Activated gamma-delta T cell treated with Interleukin-2 at 50 U/mL for 16 hours (primary cell): ENCODE results near the gene ATG2A.
A peak's percentile ranks its signal among the peaks of the same experiment; 100 is the strongest.

Experiments
- DNase-seq: peaks from one replicate; pipeline ENCODE4 v3.0.0-alpha.2; 2020

ATG2A gene

DNA sequence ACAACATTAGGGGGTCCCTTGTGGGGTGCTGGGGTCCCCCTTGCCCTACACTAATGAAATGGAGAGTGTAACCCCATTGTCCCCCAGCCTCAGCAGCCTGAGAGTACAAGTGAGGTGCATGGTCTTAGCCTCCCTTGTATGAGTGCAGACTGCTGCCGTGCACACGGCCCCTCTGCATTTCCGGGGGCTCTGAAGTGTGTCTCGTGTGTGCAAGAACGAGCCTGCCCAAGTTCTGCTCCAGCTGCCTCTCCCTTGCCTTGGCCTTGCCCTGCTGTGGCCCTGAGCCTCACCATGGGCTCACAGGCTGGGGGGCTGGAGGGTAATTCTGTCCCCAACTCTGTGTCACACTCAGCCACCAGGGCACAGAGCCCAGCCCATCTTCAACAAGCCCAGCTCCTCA lies 33.4 kb downstream of the ATG2A start:
- no peak for DNase-seq

DNA sequence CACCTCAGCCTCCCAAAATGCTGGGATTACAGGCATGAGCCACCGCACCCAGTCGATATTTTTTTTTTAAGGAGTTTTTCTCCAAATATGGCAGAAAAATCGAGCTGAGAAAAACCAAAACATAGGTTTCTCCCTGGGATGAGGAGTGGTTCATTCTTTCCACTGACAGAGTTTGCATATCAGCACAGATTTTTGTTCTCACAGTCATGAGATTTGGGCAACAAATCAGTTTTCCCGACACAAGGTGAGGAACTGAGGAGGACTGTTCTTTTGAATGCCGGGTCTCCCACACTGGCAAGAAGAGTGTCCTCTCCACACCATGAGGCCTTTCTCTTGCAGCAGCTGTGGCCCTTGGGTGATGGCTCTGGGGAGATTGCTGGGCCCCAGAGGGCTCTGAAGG lies 34.8 kb downstream of the ATG2A start:
- no peak for DNase-seq

DNA sequence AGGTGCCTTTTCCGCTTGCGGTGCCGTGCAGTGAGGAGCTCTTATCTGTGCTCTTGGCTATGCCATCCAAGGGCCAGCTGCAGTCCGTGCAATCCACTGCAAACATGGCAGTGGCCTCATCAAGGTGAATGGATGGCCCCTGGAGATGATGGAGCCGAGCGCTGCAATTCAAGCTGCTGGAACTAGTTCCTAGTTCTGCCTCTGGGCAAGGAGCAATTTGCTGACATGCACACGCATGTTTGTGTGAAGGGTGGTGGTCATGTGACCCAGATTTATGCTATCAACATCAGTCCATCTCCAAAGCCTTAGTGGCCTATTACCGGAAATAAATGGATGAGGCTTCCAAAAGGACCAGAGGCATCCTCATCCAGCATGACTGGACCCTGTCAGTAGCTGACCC lies 35.5 kb downstream of the ATG2A start:
- no peak for DNase-seq

DNA sequence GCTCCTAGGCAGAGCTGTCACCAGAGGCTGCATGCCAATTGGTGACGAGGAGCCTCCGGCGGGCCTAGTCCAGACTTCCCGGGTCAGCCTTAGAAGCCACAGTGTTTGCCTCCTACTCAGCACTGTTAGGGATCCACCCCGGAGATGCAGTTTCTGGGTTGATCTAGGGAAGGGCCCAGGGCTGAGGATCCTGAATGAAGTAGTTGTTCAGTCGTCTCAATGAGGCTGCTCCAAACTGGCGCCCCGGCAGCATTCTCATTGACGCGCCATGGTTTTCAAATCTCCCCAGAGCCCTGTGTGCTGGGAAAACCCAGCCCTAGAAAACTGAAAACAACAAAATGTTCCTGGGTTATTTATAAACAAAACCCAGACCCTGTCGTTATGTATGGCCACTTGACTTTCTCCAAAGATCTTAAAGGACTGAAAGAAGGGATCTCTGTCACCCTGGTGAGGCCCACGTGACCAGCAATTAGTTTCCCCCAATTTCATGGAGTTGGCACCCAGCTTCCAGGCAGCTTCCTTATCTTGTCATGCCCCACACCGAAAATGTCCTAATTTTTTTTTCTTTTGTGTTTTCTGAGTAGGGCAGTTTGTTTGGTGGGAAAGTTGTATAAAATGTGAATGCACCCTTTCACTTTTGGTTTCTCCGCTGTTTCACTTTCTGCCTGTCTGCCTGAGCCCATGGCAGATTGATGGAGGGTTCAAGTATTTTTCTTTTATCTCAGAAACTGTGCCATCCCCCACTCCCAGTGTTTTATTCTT lies 36.6 kb downstream of the ATG2A start:
- DNase-seq, result no peak

DNA sequence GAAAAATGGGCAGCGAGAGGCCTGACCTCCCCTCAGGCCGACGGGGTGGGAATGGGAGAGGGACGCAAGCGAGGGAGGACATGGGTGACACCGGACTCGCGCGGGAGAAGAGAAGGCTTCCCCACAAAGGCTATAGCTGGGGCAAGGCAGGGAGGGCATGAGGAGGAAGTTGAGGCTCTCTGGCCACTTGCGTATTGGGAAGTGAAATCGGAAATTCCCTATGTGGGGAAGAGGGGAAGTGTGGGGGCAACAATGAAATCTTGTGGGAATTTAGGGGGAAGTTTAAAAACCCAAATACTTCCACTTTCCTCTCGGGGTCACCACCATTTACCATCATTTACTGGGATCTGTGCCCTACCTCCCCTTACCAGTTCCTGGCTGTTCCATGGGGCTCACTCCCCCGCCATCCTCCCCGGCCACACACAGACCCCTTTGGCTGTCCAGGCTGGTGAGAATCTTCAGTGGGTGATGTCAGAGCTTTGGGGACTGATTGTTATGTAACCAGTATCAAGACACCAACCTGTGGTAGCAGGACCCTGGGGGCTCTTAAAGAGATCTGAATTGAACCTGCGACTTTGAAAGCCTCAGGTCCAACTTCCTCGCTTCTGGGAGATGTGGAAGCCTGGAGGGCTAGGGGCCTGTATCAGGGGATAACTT lies 37.6 kb downstream of the ATG2A start:
- no peak for DNase-seq

DNA sequence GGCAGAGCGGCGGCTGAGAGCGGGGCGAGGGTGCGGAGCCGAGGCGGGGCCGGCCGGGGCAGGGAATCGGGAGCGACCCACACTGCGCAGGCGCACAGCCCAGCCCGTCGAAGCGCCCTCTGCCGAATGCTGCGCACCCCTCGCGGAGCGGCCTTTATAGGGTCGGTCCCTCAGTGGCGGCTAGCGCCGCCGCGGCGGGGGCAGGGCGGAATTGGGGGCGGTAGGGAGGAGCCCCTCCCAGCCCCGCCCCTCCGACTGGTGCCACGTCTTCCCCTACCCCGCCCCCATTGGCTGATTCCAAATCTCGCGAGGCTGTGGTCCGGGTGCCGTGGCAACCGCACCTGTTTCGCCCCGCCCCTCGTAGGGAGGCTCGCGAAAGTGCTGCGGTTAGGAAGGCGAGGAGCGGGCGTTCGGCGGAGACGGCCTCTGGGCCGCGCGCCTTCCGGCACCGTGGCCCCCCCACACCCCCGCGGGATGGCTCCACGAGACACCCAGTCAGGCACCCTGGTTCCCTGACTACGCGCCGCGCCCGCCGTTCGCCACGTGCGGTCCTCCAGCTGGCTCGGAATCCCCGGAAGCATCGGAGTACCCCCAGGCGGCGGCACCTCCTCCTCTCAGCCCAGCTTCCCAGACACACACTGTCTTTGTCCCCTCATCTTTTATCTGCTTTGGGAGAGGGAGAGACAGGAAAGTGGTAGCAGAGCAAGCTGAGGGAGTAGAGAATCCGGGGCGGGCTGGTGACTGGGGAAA lies 38.3 kb downstream of the ATG2A start, which contains the start of gene EHD1:
TSS of gene EHD1 (minus strand) at position 128 of the 750 bp plus-strand sequence. CDS start 157 bp downstream, outside the sequence.
- DNase-seq, result peak; percentile 100

DNA sequence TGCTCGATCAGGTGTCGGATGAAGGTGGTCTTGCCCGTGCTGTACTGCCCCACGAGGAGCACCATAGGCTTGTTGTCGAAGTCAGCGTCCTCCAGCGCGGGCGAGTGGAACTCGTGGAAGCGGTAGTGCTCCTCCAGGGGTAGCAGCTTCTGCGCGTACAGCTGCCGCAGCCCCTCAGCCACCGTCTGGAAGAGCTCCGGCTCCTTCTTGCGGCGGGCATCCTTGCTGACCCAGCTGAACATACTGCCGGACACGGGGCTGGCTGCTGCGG lies 38.9 kb downstream of the ATG2A start:
- no peak for DNase-seq

DNA sequence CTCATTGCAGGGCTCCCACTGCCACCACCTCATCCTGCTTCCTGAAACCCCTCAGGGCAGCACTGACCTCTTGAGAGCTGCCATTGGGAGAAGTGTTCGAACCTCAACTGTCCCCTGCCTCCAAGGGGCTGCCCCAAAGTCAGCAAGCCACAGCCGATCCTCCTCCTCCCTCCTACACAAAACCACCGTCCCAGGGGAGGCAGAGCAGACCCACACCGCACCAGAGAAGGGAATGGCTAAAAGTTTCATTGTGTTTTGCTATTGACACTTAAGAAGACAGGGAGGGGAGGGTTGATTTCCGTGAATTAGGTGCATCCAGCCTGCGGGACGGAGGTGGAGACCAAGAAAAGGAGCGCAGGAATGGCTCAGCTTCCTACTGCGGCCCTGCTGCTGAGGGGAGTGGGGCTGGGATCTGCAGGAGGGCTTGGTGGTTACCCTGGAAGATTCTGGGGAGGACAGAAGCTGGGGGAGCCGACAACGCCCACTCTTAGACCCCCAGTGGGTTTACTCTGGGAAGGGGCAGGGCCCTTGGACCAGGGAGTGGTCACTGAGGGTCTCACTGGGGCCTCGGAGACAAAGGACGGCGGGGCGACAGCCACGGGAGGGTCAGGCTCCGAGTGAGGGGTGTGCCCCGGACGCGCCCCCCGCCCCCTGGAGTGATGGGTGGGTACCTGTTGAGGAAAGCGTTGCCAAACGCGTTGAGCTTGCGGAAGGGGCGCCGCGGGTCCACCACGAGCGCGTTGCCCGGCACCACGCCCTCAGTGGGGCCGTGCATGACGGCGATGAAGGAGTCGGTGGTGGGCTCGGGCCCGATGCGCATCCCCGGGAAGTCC lies 39.4 kb downstream of the ATG2A start:
- no peak for DNase-seq

DNA sequence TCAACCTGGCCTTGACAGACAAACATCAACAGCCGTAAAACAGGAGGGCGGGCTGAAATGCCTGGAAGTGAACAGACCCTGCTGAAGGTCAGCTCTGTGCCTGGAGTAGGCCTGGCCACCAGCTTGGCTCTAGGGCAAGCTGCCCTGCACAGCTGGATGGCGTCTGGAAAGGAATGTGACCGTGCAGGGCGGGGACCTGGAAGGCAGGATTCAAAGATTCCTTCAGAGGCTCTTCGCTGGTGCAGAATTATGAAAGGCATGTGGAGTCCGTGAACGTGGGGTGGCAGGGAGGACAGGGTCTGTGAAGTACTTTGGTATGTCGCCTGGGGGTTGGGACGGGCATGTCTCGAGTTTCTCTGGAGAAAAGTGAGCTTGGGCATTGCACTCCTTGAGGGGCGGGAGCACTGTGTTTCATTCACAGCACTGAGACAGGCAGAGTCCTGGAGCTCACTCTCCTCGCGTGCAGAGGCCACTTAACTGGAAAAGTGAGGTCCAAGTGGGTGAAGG lies 40.1 kb downstream of the ATG2A start:
- no peak for DNase-seq

DNA sequence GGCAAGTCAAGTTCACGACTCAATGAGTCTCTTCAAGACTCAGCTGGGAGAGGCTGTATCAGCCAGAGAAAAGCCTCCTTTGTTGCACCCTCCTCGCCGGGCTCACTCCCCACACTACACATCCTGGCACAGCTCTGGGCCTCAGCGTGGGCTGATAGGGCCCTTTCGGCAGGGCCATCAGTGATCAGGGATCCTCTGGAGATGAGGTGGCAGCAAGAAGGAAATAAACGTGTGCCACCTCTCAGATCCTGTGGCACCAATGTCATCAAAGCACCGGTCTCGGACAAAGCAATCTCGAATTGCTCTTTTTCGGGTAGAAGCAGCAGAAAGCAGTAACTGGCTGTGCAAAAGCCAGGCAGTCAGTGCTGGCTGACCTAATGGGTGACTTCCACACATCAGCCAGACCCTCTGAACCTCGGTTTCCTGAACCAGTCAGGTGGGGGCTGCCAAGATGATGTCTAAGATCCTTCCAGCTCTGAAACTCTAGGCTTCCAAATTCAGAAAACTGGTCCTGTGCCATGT lies 40.7 kb downstream of the ATG2A start:
- no peak for DNase-seq

DNA sequence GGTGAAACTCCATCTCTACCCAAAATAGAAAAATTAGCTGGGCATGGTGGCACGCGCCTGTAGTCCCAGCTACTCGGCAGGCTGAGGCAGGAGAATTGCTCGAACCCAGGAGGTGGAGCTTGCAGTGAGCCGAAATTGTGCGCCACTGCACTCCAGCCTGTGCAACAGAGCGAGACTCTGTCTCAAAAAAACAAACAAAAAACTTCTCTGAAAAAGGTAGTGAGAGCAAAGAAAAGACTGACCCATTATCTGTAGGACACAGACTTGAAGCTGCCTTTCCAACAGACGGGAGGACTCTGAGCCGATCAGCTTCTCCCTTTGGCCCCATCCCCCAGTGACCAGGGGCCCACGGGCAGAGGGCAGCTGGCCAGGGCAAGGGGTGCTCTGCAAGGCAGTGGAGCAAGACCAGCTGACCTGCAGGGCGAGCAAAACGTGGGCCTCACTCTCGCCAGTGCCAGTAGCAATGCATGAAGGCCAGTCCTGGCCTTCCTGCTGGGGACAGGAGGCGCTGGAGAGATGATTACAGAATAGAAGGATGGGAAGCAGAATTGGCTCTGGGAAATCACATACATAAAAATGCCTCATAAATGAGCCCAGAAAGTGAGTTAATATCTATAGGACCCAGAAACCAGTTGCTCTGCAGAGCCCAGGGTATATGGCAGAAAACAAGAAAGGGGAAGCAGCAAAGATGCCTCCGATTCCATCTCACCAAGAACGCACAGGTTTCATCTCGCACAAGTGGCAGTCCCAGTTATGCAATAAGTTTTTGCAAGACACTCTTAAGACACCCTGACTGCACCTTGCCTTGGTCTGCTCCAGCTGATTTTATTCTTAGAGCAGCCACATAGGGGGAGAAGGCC lies 41.4 kb downstream of the ATG2A start:
- DNase-seq, result no peak

DNA sequence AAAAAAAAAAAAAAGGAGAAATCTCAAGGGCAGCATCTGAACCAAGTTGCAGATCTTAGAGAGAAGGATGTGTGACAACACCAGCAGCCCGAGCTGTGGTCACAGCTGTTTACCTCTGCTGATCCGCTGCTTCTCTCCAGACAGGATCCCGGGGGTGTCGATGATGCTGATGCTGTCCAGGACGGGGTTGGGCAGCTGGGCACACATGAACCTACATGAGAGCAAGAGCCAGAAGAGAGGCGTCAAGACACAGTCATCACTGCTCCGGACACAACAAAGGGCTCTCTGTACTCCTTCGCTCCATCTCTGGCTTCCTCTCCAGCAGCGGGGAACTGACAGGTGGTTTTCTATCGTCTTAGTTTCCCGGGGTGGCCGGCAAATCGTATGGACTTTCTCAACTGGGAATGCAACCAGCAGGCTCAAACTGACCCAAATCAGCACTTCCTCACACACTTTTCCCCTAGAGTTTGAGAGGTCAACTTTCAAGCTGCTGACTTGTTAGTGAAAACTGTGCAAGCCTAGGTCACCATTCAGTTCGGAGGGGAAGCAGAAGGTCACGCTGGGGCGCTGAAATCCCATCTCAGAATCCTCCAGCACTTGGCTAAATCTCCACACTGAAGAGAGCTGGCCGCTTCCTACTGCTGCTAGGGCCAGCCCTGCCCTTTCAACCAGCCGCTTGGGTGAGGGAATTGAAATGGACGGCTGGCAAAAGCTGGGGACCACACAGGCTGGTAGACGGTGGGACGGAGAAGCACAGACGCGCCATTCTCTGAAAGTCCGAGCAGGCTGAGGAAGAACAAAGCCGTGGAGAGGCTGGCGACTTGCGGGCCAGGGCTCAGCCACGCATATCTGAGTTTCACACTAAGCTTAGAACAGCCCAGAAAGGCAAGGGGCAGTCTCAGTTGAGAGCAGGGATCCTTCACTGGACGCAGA lies 42.4 kb downstream of the ATG2A start:
- DNase-seq, result peak; percentile 55

DNA sequence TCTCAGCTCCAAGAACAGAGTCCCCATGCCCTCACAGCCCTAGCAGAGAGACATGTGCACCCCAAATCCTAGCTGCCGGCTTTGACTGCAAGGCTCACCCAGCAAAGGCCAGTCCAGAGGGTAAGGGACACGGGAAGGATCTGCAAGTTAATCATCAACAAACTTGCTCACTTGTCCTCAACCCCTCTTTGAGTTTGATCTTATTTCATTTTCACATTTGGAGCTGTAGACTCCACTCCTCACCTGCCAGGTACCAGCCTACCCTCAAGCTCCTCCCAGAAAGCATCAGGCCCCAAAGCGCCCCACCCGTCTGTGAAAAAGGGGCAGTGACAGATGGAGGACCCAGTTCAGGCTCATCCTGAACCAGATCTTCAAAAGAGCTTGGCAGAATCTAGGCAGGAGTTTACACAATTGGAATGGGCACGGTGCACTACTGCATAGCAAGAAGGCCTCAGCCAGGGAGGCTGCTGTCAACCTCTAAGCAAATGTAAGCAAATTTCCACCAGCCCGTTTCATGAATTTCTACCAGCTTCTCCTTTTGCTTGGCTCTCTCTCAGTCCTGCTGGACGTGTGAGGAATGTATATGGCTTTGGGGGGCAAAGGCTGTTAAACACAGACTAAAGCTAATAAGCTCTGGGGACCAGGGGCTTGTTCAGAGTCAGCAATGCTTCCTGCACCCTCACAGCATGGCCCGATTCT lies 44.1 kb downstream of the ATG2A start:
- DNase-seq, result no peak

DNA sequence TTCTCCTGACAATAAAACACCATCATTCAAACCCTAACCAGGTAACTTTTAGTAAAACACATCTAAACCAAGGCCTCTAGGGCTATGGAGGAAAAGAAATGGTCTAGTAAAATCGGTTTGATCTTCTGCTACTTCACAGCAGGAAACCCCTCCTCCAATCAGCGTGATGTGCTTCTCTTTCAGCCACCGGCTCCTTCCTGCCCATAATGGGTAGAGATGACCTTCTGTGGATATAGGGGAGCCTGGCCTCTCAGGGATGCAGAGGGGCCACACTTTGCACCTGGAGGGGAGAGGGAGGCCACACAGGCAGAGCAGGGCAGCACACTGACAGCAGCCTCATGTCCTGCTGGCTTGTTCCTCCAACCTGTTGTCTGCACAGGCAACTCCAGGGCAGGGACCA lies 45.5 kb downstream of the ATG2A start:
- DNase-seq, result no peak

DNA sequence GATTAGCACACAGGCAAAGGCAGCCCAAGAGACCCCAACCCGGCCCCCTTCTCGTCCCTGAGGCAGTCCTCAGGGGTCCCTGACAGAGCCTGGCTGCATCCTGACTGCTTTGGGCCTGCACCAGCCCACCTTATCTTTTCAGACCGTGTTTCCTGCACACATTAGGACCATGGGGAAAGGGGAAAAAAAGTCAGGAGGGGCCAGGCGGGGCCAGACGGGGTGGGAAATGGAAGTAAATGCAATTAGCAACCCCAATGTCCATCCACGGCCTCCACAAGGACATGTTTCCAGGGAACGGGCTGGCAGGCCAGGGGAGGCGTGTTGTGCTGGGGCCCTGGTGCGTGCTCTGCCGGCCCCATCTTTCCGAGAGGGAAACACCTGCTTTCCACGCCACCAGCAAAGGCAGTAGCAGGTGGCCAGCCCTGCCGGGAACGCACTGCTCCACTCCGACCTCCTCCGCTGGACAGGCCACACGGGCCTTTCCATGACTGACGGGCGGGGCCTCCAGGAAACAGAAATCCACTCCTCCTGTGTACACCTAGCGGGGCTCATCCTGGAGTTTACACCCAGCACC lies 46.0 kb downstream of the ATG2A start:
- DNase-seq, result no peak

DNA sequence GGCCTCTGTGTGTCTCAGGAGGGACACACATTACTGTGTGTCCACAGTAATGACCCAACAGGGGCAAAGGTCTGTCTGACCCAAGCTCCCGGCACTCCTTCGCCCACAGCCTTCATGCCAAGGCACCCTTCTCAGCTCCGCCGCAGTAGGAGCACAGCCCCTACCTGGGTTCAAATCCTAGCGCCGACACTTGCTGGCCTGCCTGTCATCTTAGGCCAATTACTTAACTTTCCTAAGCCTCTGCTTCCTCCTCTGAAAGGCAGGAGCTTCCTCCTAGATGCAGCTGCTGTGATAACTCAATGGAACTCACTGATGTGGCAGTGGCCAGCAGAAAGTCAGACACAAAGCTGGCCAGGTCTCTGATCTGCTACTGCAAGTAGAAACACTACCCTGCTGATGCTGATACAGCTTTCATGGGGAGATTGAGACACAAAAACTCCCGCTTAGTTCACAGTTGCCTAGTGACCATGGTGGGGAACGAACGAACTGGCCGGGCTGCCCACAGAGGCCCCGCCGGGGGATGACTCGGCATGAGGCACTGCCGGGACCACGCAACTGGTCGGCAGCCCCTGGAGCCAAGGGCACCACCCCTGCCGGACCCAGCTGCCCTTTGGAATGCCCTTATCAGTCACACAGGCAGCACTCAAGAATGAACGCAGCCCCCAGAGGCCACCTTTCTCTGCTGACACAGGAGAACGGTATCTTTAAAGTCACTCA lies 46.7 kb downstream of the ATG2A start:
- no peak for DNase-seq

DNA sequence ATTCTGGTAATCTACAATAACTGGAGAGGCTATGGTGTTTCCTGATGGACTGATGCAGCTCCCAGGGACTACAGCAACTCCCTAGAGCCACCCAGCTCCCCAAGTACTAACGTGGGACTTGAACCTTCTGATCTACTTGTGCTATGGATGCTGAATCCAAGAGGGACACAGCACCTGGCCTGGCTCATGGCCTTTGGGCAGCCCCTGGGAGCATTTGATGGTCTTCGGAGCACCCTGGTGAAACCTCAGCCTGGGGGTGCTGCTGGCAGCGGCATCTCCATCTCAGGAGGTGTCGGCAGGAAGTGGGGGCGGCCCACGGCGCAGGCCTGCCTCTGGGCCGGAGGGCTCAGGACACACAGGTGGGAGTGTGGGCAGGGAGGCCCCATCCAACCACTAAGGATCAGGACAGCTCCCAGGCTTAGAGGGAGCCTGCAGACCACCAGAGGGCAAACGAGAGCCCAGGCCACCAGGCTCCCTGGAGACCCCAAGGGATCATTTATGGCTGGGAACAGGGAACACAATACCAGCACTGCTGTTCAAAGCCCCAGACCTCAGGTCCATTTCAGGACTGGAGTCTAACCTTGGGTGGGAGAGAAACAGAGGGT lies 47.3 kb downstream of the ATG2A start:
- DNase-seq, result peak; percentile 30

DNA sequence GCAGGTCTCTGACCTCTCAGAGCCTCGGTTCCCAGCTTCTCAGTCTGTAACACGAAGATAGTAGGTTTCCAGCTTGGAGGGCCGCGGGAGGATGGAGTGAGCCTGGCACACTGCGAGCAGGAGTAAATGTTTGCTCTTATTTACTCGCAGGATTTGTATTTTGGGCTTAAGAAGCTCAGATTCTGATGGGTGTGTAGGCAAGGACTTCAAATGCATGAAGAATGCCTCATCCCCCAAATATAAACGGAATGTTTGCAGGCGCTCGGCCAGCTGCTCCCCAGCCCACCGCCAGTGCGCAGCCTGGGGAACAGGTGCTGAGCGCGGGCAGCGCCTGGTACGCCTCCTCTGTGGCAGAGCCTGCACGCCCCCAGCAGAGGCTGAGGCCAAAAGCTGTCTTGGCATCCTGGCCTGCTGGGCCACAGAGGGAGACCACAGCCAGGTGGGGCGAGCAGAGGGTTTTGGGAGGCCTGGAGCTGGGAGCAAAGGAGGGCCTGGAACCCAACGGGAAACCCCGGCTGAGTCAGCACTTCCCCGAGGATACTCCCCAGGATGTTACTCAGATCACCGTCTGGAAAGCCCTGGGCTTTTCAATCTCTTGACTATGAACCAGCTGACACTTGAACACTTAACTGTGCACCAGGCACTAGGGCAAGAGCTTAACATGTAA lies 48.0 kb downstream of the ATG2A start:
- peak; percentile 44 for DNase-seq
